SU-DHL-6 (cell line): ENCODE data around the gene CCL25.

Experiments
- H2AFZ ChIP-seq: fragments of 200-600 bp; sonication (generic); 2 replicates; pipeline ENCODE4 v1.6.1; 2014; ENCODE audit warnings: low read depth, mild to moderate bottlenecking, moderate library complexity, mixed read lengths, antibody characterized with exemption, low read length; ENCODE audit not compliant: severe bottlenecking
- H3F3A ChIP-seq: fragments of 200-600 bp; shearing (Covaris generic); 2 replicates; pipeline ENCODE4 v1.6.0; 2016; ENCODE audit warnings: antibody characterized with exemption, mild to moderate bottlenecking; ENCODE audit not compliant: insufficient read depth
- H3K27ac ChIP-seq: fragments of 200-600 bp; sonication (generic); 2 replicates; pipeline ENCODE4 v1.5.1; 2016; ENCODE audit warnings: low read depth, mild to moderate bottlenecking, low read length, moderate library complexity, mixed read lengths
- H3K27me3 ChIP-seq: fragments of 200-600 bp; sonication (generic), shearing (Covaris generic); 2 replicates; pipeline ENCODE4 v1.6.0; 2014; ENCODE audit warnings: mild to moderate bottlenecking, low read length
- H3K36me3 ChIP-seq: fragments of 200-600 bp; sonication (generic); 2 replicates; pipeline ENCODE4 v1.6.1; 2014; ENCODE audit warnings: mild to moderate bottlenecking, low read length, mixed read lengths
- H3K4me2 ChIP-seq: fragments of 300-600, 200-600 bp; shearing (Covaris generic), sonication (generic); 2 replicates; pipeline ENCODE4 v1.6.0; 2014; ENCODE audit warnings: low read length, low read depth, mild to moderate bottlenecking; ENCODE audit not compliant: poor library complexity, severe bottlenecking
- H3K4me3 ChIP-seq: fragments of 200-600 bp; sonication (generic); 2 replicates; pipeline ENCODE4 v1.5.1; 2014; ENCODE audit warnings: antibody characterized with exemption, low read length, mild to moderate bottlenecking, mixed read lengths; ENCODE audit not compliant: insufficient read depth, poor library complexity, severe bottlenecking
- H3K79me2 ChIP-seq: fragments of 200-600 bp; sonication (generic); 2 replicates; pipeline ENCODE4 v1.6.1; 2014; ENCODE audit warnings: mild to moderate bottlenecking, low read length, moderate library complexity; ENCODE audit not compliant: insufficient read depth
- H3K9ac ChIP-seq: fragments of 200-600 bp; sonication (generic); 2 replicates; pipeline ENCODE4 v1.7.0; 2014; ENCODE audit warnings: mild to moderate bottlenecking, low read length
- H3K9me2 ChIP-seq: fragments of 200-600 bp; sonication (generic); replicated peaks from 2 replicates; pipeline ENCODE4 v1.6.1; 2014; ENCODE audit warnings: low read length; ENCODE audit not compliant: insufficient read depth
- H3K9me3 ChIP-seq: fragments of 200-600 bp; sonication (generic); 2 replicates; pipeline ENCODE4 v1.6.1; 2014; ENCODE audit warnings: low read length, mixed read lengths; ENCODE audit not compliant: insufficient read depth
- H4K20me1 ChIP-seq: fragments of 200-600 bp; sonication (generic); 2 replicates; pipeline ENCODE4 v1.6.1; 2014; ENCODE audit warnings: low read depth, mild to moderate bottlenecking, antibody characterized with exemption, low read length, moderate library complexity, mixed read lengths
- EZH2phosphoT487 ChIP-seq: fragments of 200-600 bp; sonication (generic), shearing (Covaris generic); conservative IDR thresholded peaks from 2 replicates; pipeline ENCODE4 v1.6.1; 2018; ENCODE audit warnings: mild to moderate bottlenecking, antibody characterized with exemption, low read length, moderate library complexity, mixed read lengths
- TF ChIP-seq, protein P1 (sequence below): fragments of 200-600 bp; sonication (generic); IDR thresholded peaks from one replicate; pipeline ENCODE4 v1.5.1; 2017; ENCODE audit warnings: antibody characterized with exemption, mild to moderate bottlenecking, low read length, moderate library complexity; ENCODE audit not compliant: insufficient read depth, poor library complexity, severe bottlenecking

CCL25 gene

DNA sequence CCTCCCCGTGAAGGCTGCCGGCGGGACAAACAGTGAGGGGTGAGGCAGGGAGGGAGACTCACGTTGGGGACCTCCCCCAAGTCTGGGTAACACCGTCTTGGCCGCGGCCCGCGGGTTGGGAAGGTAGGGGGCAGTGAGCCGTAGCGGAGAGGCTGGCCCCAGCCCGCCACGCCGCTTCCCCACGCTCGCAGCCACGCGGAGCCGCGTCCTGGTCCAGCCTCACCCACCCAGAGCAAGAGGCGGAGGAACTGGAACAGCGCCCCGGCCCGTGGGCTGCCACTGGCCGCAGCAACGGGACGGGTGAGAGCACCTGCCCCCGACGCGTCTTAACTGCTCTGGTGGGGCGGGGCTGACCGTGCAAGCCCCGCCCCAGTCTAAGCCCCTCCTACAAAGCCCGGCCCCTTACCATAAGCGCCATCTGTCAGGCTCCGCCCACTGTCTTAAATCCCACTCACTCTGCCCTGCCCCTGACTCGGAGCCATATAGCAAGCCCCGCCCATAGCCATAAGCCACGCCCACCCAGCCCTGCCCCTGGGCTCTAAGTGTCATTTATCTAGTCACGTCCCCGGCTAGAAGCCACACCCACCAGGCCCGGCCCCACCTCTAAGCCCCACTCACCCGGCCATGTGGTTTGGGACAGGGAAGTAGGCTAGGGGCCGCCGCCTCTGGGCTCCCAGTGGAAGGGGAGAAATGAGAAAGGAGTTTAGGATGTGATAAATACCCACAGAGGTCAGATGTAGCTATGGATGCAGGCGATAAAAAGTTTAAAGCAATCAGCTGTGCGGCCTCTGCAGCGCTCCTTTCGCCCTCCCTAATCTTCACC lies 2.1 kb upstream of the CCL25 start:
- H4K20me1 ChIP-seq = no peaks in the 10 kb centered on the region
- H3F3A ChIP-seq = no peaks in the 10 kb centered on the region
- H3K27me3 ChIP-seq = no peaks in the 10 kb centered on the region
- no peaks in the 10 kb centered on the region for H3K79me2 ChIP-seq
- H3K9ac ChIP-seq = no peak overlapping the region
- H3K36me3 ChIP-seq = no peaks in the 10 kb centered on the region
- no peaks in the 10 kb centered on the region for H3K9me3 ChIP-seq
- no peak overlapping the region for H3K4me3 ChIP-seq
- H3K9me2 ChIP-seq = no peaks in the 10 kb centered on the region
- no peak overlapping the region for H2AFZ ChIP-seq
- peak overlapping the region; percentile 14 for H3K4me2 ChIP-seq
- TF ChIP-seq, protein P1, sequence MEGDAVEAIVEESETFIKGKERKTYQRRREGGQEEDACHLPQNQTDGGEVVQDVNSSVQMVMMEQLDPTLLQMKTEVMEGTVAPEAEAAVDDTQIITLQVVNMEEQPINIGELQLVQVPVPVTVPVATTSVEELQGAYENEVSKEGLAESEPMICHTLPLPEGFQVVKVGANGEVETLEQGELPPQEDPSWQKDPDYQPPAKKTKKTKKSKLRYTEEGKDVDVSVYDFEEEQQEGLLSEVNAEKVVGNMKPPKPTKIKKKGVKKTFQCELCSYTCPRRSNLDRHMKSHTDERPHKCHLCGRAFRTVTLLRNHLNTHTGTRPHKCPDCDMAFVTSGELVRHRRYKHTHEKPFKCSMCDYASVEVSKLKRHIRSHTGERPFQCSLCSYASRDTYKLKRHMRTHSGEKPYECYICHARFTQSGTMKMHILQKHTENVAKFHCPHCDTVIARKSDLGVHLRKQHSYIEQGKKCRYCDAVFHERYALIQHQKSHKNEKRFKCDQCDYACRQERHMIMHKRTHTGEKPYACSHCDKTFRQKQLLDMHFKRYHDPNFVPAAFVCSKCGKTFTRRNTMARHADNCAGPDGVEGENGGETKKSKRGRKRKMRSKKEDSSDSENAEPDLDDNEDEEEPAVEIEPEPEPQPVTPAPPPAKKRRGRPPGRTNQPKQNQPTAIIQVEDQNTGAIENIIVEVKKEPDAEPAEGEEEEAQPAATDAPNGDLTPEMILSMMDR = no peak
- no peak for TF ChIP-seq EZH2phosphoT487
- no peak overlapping the region for H3K27ac ChIP-seq

DNA sequence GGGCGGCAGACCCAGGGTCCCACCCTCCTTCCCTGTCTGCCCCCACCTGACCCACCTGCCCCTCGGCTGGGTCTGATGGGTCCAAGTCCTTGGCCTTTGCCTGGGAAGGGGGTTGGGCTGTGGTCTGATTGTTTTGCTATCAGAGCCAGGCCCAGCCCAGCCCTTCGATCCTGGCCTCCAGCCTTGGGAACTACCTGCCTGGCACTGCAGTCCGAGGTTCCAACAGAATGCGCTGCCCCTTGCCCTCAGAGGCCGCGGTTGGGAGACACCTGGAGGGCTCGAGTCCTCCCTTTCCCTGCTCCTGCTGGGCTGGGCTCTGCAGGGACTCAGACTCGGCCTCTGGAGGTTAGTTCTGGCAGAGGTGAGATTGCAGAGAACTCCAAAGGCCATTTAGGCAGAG lies 1.6 kb downstream of the CCL25 start:
- Histone ChIP-seq H3K9me2 (no peaks in the 10 kb centered on the region), H3F3A (no peaks in the 10 kb centered on the region), H3K9ac (no peak overlapping the region), H3K4me3 (no peak overlapping the region), H3K9me3 (no peaks in the 10 kb centered on the region), H3K4me2 (no peak overlapping the region), H3K79me2 (no peaks in the 10 kb centered on the region), H2AFZ (no peak overlapping the region), H3K27me3 (no peaks in the 10 kb centered on the region), H4K20me1 (no peaks in the 10 kb centered on the region), H3K36me3 (no peaks in the 10 kb centered on the region), H3K27ac (no peak overlapping the region)
- TF ChIP-seq, protein P1 = no peak
- TF ChIP-seq EZH2phosphoT487 = no peak

DNA sequence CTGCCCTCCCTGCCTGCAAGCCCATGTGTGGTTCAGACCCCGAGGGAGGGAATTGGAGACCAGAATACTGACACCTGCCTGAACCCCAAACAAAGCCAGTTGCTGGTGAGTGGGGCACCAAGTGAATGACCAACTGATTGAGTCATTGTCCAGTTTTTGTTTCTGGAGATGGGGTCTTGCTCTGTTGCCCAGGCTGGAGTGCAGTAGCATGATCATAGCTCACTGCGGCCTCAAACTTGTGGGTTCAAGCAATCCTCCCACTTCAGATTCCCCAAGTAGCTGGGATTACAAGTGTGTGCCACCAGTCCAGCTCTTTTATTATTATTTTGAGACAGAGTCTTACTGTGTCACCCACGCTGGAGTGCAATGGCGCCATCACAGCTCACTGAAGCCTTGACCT lies 4.0 kb downstream of the CCL25 start:
- no peaks in the 10 kb centered on the region for H3K79me2 ChIP-seq
- H3K4me3 ChIP-seq = no peak overlapping the region
- H3F3A ChIP-seq = no peaks in the 10 kb centered on the region
- no peaks in the 10 kb centered on the region for H3K9me3 ChIP-seq
- H3K9ac ChIP-seq = no peak overlapping the region
- no peak overlapping the region for H2AFZ ChIP-seq
- TF ChIP-seq, protein P1 = no peak
- no peak for TF ChIP-seq EZH2phosphoT487
- H3K27ac ChIP-seq = no peak overlapping the region
- no peaks in the 10 kb centered on the region for H3K27me3 ChIP-seq
- no peak overlapping the region for H3K4me2 ChIP-seq
- no peaks in the 10 kb centered on the region for H4K20me1 ChIP-seq
- no peaks in the 10 kb centered on the region for H3K9me2 ChIP-seq
- no peaks in the 10 kb centered on the region for H3K36me3 ChIP-seq
